Liver (tissue), 9 donors: ENCODE measurements around the gene TXK. TPM values are rescaled to one million over a fixed set of nuclear protein-coding genes. Genes with fewer than 3 reads are reported as not detected.

Source experiments
- DNase-seq: peaks from one replicate; pipeline ENCODE4 v3.0.0-alpha.2; 2017; ENCODE audit warnings: low spot score
- H3K27ac ChIP-seq, 2 donors: one replicate each; pipeline ENCODE4 v1.7.0; 2013; ENCODE audit warnings: inconsistent platforms in 2 of 2, low read length in 2 of 2, control low read depth in 1 of 2, low read depth in 1 of 2, mild to moderate bottlenecking in 1 of 2
- H3K27me3 ChIP-seq, 4 donors: one replicate each; pipeline versions ENCODE4 v1.6.1 to v1.7.0; 2013; ENCODE audit warnings: low read length in 3 of 4, inconsistent platforms in 1 of 4, mild to moderate bottlenecking in 1 of 4, moderate library complexity in 1 of 4; ENCODE audit not compliant: control insufficient read depth in 4 of 4, insufficient read depth in 4 of 4
- H3K36me3 ChIP-seq, 4 donors: one replicate each; pipeline versions ENCODE4 v1.6.1 to v1.7.0; 2013; ENCODE audit warnings: low read length in 3 of 4, mild to moderate bottlenecking in 3 of 4, low read depth in 1 of 4, moderate library complexity in 1 of 4; ENCODE audit not compliant: control insufficient read depth in 4 of 4, insufficient read depth in 3 of 4
- H3K4me1 ChIP-seq, 4 donors: one replicate each; pipeline versions ENCODE4 v1.6.1 to v1.7.0; 2013; ENCODE audit warnings: low read length in 3 of 4, mild to moderate bottlenecking in 3 of 4, moderate library complexity in 1 of 4; ENCODE audit not compliant: control insufficient read depth in 4 of 4, insufficient read depth in 4 of 4
- H3K4me3 ChIP-seq, 3 donors: one replicate each; pipeline versions ENCODE4 v1.6.1 to v1.7.0; 2013; ENCODE audit warnings: low read length in 3 of 3, control low read depth in 1 of 3, low read depth in 1 of 3, mild to moderate bottlenecking in 1 of 3
- H3K9ac ChIP-seq, 2 donors: one replicate each; pipeline ENCODE4 v1.7.0; 2013; ENCODE audit warnings: low read length in 2 of 2, mild to moderate bottlenecking in 2 of 2, moderate library complexity in 2 of 2, control low read depth in 1 of 2, low read depth in 1 of 2
- H3K9me3 ChIP-seq, 4 donors: one replicate each; pipeline versions ENCODE4 v1.6.1 to v1.7.0; 2013; ENCODE audit warnings: low read length in 3 of 4; ENCODE audit not compliant: control insufficient read depth in 4 of 4
- ATF3 ChIP-seq: IDR thresholded peaks from 2 replicates; pipeline ENCODE4 v1.6.1; 2016; ENCODE audit warnings: antibody characterized with exemption
- CTCF ChIP-seq: fragments of 150-350 bp; IDR thresholded peaks from 2 replicates; pipeline ENCODE4 v1.5.1; 2017; ENCODE audit warnings: improper control_type of control experiment, low read depth, low read length; ENCODE audit not compliant: missing input control
- EGR1 ChIP-seq, 2 donors: IDR thresholded peaks; 2 replicates each; pipeline ENCODE4 v1.6.1; 2016 to 2018; ENCODE audit warnings: antibody characterized with exemption in 2 of 2, low read depth in 2 of 2
- FOXA1 ChIP-seq: IDR thresholded peaks from 2 replicates; pipeline ENCODE4 v1.6.1; 2016; ENCODE audit warnings: antibody characterized with exemption
- FOXA2 ChIP-seq: IDR thresholded peaks from 2 replicates; pipeline ENCODE4 v1.6.1; 2016; ENCODE audit warnings: antibody characterized with exemption
- GABPA ChIP-seq, 2 donors: IDR thresholded peaks in 1 of 2; conservative IDR thresholded peaks in 1 of 2; 2 replicates each; pipeline ENCODE4 v1.6.1; 2016; ENCODE audit warnings: antibody characterized with exemption in 2 of 2, mild to moderate bottlenecking in 1 of 2, moderate library complexity in 1 of 2
- HNF4A ChIP-seq, 2 donors: conservative IDR thresholded peaks; 2 replicates each; pipeline ENCODE4 v1.6.1; 2016; ENCODE audit warnings: antibody characterized with exemption in 2 of 2, mild to moderate bottlenecking in 2 of 2
- HNF4G ChIP-seq: IDR thresholded peaks from 2 replicates; pipeline ENCODE4 v1.6.1; 2016; ENCODE audit warnings: antibody characterized with exemption
- JUND ChIP-seq, 2 donors: IDR thresholded peaks; 2 replicates each; pipeline ENCODE4 v1.6.1; 2016; ENCODE audit warnings: antibody characterized with exemption in 2 of 2
- MAX ChIP-seq: IDR thresholded peaks from 2 replicates; pipeline ENCODE4 v1.6.1; 2016; ENCODE audit warnings: antibody characterized with exemption
- NR2F2 ChIP-seq: IDR thresholded peaks from 2 replicates; pipeline ENCODE4 v1.6.1; 2016; ENCODE audit warnings: antibody characterized with exemption
- RAD21 ChIP-seq, 2 donors: IDR thresholded peaks; 2 replicates each; pipeline ENCODE4 v1.6.1; 2016; ENCODE audit warnings: antibody characterized with exemption in 2 of 2, mild to moderate bottlenecking in 2 of 2
- REST ChIP-seq: IDR thresholded peaks from 2 replicates; pipeline ENCODE4 v1.6.1; 2016; ENCODE audit warnings: antibody characterized with exemption, mild to moderate bottlenecking
- RXRA ChIP-seq, 2 donors: IDR thresholded peaks; 2 replicates each; pipeline ENCODE4 v1.6.1; 2017 to 2018; ENCODE audit warnings: antibody characterized with exemption in 2 of 2, mild to moderate bottlenecking in 1 of 2
- SP1 ChIP-seq: IDR thresholded peaks from 2 replicates; pipeline ENCODE4 v1.6.1; 2018; ENCODE audit warnings: antibody characterized with exemption, mild to moderate bottlenecking
- TAF1 ChIP-seq: conservative IDR thresholded peaks from 2 replicates; pipeline ENCODE4 v1.6.1; 2016; ENCODE audit warnings: antibody characterized with exemption, mild to moderate bottlenecking
- YY1 ChIP-seq: IDR thresholded peaks from 2 replicates; pipeline ENCODE4 v1.6.1; 2016; ENCODE audit warnings: antibody characterized with exemption, mild to moderate bottlenecking
- ZBTB33 ChIP-seq: IDR thresholded peaks from 2 replicates; pipeline ENCODE4 v1.6.1; 2016; ENCODE audit warnings: antibody characterized with exemption
- WGBS: extraction: QIAGEN DNeasy Blood & Tissue Kit; methylation state at CpG from one replicate; pipeline ENCODE4 v1.1.7; 2013; 5-methylcytosine and 5-hydroxymethylcytosine counted together
- polyA plus RNA-seq, 2 donors: library from polyadenylated mRNA; stranded (reverse) in 1 of 2; unstranded in 1 of 2; fragments of 200-250 nt in 1 of 2; fragments of >200 nt in 1 of 2; fragmentation: Nextera tagmentation in 1 of 2; extraction: Ambion mirVana in 1 of 2; gene quantifications; one replicate each; pipeline versions ENCODE4 v1.2.1 to v1.2.3, GENCODE V29; 2013 to 2015
- total RNA-seq, 2 donors: library from RNA; depleted of rRNA; stranded (reverse); fragments of >200 nt; gene quantifications; one replicate each; pipeline ENCODE4 v1.2.3, GENCODE V29; 2014
- donor health status: healthy.
- donor health status: healthy.
- donor health status: healthy.
- donor health status: healthy.
- donor health status: healthy.

TXK gene
- total and polyA plus RNA-seq, 4 donors, result 0.43 to 4.9 (median 1.4) TPM

GRCh38 chr4:48068182-48068581, 65.9 kb downstream of the TXK start:
- no peaks in the 10 kb centered on the region for H3K9me3 ChIP-seq
- H3K4me3 ChIP-seq, result no peak overlapping the region
- WGBS, result 83% methylated on average over 2 of the region's 2 CpGs
- no peaks in the 10 kb centered on the region for H3K4me1 ChIP-seq
- no peaks in the 10 kb centered on the region for H3K36me3 ChIP-seq
- no peak for DNase-seq
- no peak overlapping the region for H3K9ac ChIP-seq
- no peaks in the 10 kb centered on the region for H3K27me3 ChIP-seq
- no peak for TF ChIP-seq HNF4A (conservative IDR thresholded peaks at IDR 0.05)
- TF ChIP-seq RXRA (IDR thresholded peaks at IDR 0.05), result no peak
- TF ChIP-seq NR2F2, result no peak
- TF ChIP-seq ZBTB33, result no peak
- TF ChIP-seq ATF3, result no peak
- TF ChIP-seq FOXA2, result no peak
- no peak for TF ChIP-seq YY1
- no peak for TF ChIP-seq FOXA1
- TF ChIP-seq JUND (IDR thresholded peaks at IDR 0.05), result no peak
- TF ChIP-seq GABPA (IDR thresholded peaks at IDR 0.05 in 1 of 2, conservative IDR thresholded peaks at IDR 0.05 in 1 of 2), result no peak
- no peak for TF ChIP-seq HNF4G
- no peak for TF ChIP-seq RAD21 (IDR thresholded peaks at IDR 0.05)
- H3K27ac ChIP-seq, result no peak overlapping the region

- Histone ChIP-seq H3K4me3 (no peak overlapping the region), H3K9ac (no peak overlapping the region), H3K4me1 (no peaks in the 10 kb centered on the region), H3K27me3 (no peaks in the 10 kb centered on the region), H3K9me3 (no peaks in the 10 kb centered on the region), H3K36me3 (no peaks in the 10 kb centered on the region), H3K27ac (no peak overlapping the region)
- TF ChIP-seq FOXA2 (no peak), RXRA (IDR thresholded peaks at IDR 0.05) (no peak), SP1 (no peak), MAX (no peak), RAD21 (IDR thresholded peaks at IDR 0.05) (no peak), HNF4A (conservative IDR thresholded peaks at IDR 0.05) (no peak), GABPA (IDR thresholded peaks at IDR 0.05 in 1 of 2, conservative IDR thresholded peaks at IDR 0.05 in 1 of 2) (no peak), ATF3 (no peak), YY1 (no peak), ZBTB33 (no peak), EGR1 (IDR thresholded peaks at IDR 0.05; ENCODE audit: low read depth in 2 of 2) (no peak), REST (no peak), HNF4G (no peak), FOXA1 (no peak), NR2F2 (no peak), CTCF (no peak), TAF1 (no peak), JUND (IDR thresholded peaks at IDR 0.05) (no peak)
- no peak for DNase-seq
- WGBS, result 94% methylated on average over 9 of the region's 9 CpGs
Measured at GRCh38 chr4:48067536-48067935, 66.5 kb downstream of the TXK start.
